Progenitor cell of endocrine pancreas (in vitro differentiated cells): ENCODE measurements around the gene MTA3. TPM values are rescaled to one million over a fixed set of nuclear protein-coding genes. Genes with fewer than 3 reads are reported as not detected.

Experiments
- DNase-seq: peaks from one replicate; pipeline ENCODE4 v3.0.0; 2021; ENCODE audit warnings: low spot score; ENCODE audit not compliant: unreplicated experiment
- H3K27ac Mint-ChIP-seq: 2 replicates; pipeline ENCODE4 v1.8.0; 2021; ENCODE audit warnings: mild to moderate bottlenecking, moderate library complexity, mixed read lengths
- H3K27me3 Mint-ChIP-seq: 2 replicates; pipeline ENCODE4 v1.8.0; 2021; ENCODE audit warnings: mixed read lengths
- H3K36me3 Mint-ChIP-seq: 2 replicates; pipeline ENCODE4 v1.8.0; 2022; ENCODE audit warnings: mixed read lengths; ENCODE audit not compliant: insufficient read depth
- H3K4me1 Mint-ChIP-seq: 2 replicates; pipeline ENCODE4 v1.8.0; 2021; ENCODE audit warnings: low read depth, mixed read lengths
- H3K4me3 Mint-ChIP-seq: 2 replicates; pipeline ENCODE4 v1.8.0; 2021; ENCODE audit warnings: low read depth, mild to moderate bottlenecking, moderate library complexity, mixed read lengths
- H3K9me3 Mint-ChIP-seq: 2 replicates; pipeline ENCODE4 v1.8.0; 2021; ENCODE audit warnings: low read depth, mixed read lengths
- total RNA-seq: library from RNA; stranded (reverse); gene quantifications from 2 replicates; pipeline ENCODE4 v1.2.1, GENCODE V29; 2021
- TF ChIP-seq, protein P1 (sequence below): fragments of 200-600 bp; sonication (generic); IDR thresholded peaks from one replicate; pipeline ENCODE4 v1.5.0; 2021; ENCODE audit warnings: antibody characterized with exemption, mild to moderate bottlenecking; ENCODE audit not compliant: unreplicated experiment

MTA3 gene
- total RNA-seq, 1 donor from 2014 or later = 96.0 TPM

DNA sequence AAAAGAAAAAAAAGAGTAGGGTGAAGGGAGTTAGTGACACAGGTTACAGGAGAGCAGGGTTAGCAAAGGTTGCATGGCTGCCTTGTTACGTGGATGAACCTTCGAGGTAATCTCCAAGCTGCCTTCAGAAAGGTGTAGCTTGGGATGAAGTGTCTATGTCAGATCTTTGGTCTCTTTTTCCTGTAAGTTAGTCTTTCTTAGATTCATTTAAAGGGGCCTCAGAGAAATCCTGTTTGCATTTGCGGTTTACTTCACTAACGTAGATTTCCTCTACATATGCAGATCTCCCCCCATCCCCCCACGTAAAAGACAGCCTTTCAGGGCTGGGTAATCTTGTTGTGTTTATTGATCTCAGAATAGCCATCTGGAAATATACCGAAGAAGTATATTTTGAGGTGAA, 83.7 kb downstream of the MTA3 start:
- TF ChIP-seq, protein P1, sequence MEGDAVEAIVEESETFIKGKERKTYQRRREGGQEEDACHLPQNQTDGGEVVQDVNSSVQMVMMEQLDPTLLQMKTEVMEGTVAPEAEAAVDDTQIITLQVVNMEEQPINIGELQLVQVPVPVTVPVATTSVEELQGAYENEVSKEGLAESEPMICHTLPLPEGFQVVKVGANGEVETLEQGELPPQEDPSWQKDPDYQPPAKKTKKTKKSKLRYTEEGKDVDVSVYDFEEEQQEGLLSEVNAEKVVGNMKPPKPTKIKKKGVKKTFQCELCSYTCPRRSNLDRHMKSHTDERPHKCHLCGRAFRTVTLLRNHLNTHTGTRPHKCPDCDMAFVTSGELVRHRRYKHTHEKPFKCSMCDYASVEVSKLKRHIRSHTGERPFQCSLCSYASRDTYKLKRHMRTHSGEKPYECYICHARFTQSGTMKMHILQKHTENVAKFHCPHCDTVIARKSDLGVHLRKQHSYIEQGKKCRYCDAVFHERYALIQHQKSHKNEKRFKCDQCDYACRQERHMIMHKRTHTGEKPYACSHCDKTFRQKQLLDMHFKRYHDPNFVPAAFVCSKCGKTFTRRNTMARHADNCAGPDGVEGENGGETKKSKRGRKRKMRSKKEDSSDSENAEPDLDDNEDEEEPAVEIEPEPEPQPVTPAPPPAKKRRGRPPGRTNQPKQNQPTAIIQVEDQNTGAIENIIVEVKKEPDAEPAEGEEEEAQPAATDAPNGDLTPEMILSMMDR = no peak
- DNase-seq = no peak
- Mint-ChIP-seq H3K4me1 (peaks cover 4% of the 10 kb centered on the region), H3K4me3 (no peak overlapping the region), H3K9me3 (no peaks in the 10 kb centered on the region), H3K27me3 (no peaks in the 10 kb centered on the region), H3K36me3 (peaks cover 9% of the 10 kb centered on the region), H3K27ac (no peak overlapping the region)

DNA sequence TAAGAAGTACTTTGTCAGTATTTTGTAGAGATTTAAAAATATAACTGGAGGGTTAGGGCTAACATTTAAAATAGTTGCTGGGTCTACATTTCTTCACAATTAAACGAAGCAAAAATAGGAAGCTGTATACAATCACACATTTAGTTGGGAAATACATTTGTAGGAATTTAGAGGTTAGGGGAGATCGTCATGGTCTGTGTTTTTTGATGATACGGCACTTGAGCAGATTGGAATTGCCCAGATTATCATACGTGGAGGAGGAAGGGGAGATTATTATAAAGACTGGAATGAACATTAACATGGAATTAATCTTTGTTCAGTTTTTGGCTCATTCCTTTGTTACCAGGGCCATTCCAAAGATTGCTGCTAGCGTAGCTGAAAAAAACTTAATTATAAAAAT, 84.6 kb downstream of the MTA3 start:
- TF ChIP-seq, protein P1 = no peak
- Mint-ChIP-seq H3K36me3 (peaks cover 9% of the 10 kb centered on the region), H3K4me1 (peaks cover 4% of the 10 kb centered on the region), H3K9me3 (no peaks in the 10 kb centered on the region), H3K27ac (no peak overlapping the region), H3K4me3 (no peak overlapping the region), H3K27me3 (no peaks in the 10 kb centered on the region)
- DNase-seq = no peak

DNA sequence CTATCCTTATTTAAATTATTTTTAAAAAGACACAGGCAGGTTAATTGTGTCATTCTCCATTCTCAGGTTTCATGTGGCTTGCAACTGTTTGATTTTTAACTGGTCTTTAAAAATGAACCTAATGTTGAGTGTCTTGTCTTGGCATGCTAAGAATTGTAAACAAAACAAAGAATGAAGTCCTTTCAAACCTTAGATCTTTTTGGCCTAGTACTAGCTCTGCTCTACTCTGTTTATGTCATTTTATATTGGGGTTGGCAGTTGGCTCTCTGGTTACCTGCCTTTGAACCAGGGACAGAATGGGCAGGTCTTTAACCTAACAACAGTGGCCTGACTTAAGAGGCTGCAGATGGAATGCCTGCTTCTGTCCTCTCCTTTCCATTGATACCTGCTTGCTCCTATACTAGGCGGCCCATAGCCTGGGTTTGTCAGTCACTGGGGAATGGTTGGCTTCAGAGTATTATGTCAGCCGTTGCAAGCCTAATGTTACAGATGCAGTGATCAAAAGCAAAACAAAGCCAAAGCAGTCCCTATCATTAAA, 85.5 kb downstream of the MTA3 start:
- H3K27ac Mint-ChIP-seq = peak overlapping the region; percentile 18
- no peaks in the 10 kb centered on the region for H3K27me3 Mint-ChIP-seq
- DNase-seq = no peak
- no peak overlapping the region for H3K4me3 Mint-ChIP-seq
- TF ChIP-seq, protein P1 = no peak
- peaks cover 11% of the 10 kb centered on the region for H3K36me3 Mint-ChIP-seq
- H3K4me1 Mint-ChIP-seq = peaks cover 4% of the 10 kb centered on the region
- no peaks in the 10 kb centered on the region for H3K9me3 Mint-ChIP-seq

DNA sequence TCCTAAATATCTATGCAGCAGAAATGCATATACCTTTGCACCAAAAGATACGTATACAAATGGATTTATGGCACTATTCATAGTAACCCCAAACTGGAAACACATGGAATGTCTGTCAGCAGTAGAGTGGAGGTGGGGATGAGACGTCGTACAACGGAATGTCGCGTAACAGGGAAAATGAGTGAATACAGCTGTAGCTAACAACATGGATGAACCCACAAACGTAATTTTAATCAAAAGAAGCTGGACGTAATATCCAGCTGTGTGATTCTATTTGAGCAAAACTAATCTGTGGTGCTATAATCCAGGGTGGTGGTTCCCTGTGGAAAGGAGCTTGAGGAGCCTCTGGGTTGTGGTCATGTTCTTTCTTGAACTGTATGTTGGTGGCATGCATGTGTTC, 89.9 kb downstream of the MTA3 start:
- H3K36me3 Mint-ChIP-seq = peaks cover 12% of the 10 kb centered on the region
- H3K27me3 Mint-ChIP-seq = no peaks in the 10 kb centered on the region
- no peak overlapping the region for H3K27ac Mint-ChIP-seq
- DNase-seq = no peak
- no peak overlapping the region for H3K4me3 Mint-ChIP-seq
- TF ChIP-seq, protein P1 = no peak
- H3K9me3 Mint-ChIP-seq = no peaks in the 10 kb centered on the region
- peaks cover 6% of the 10 kb centered on the region for H3K4me1 Mint-ChIP-seq

DNA sequence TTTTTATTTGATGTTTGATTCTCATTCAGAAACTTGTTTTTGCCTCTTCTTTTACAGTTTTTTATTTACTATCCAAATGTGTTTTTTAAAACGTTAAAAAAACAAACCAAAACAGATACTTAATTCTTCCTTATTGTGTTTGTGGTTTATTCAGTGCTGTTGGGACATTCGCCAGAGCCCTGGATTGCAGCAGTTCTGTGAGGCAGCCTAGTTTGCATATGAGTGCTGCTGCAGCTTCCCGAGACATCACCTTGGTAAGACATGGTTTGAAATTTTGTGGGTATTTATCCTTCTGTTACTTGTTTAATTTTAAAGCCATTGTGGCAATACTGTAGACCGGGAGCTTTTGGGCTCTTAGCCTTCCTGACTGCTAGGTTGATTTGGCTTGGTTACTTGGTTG, 91.2 kb downstream of the MTA3 start:
- Mint-ChIP-seq H3K4me1 (peaks cover 17% of the 10 kb centered on the region), H3K27ac (peak overlapping the region; percentile 4), H3K36me3 (peaks cover 12% of the 10 kb centered on the region), H3K9me3 (no peaks in the 10 kb centered on the region), H3K4me3 (no peak overlapping the region), H3K27me3 (no peaks in the 10 kb centered on the region)
- no peak for DNase-seq
- TF ChIP-seq, protein P1 = no peak
